Activated naive CD4-positive, alpha-beta T cell treated with anti-CD3 and anti-CD28 coated beads for 36 hours (primary cell): ENCODE data around the gene RBM39. TPM values are rescaled to one million over a fixed set of nuclear protein-coding genes. Genes with fewer than 3 reads are reported as not detected.

ENCODE experiments used
- CTCF ChIA-PET: fragments of 350-600 bp; sonication (Branson Sonifier 250); formaldehyde crosslinking; loops from one replicate; lab custom pipeline; 2021; ENCODE audit warnings: antibody characterized with exemption; lab: Charles Lee
- DNase-seq: peaks from one replicate; pipeline ENCODE4 v3.0.0-alpha.2; 2020
- H3K27ac Mint-ChIP-seq: one replicate; pipeline ENCODE4 v1.8.0; 2021; ENCODE audit warnings: mild to moderate bottlenecking, mixed read lengths
- H3K27me3 Mint-ChIP-seq: one replicate; pipeline ENCODE4 v1.8.0; 2021; ENCODE audit warnings: low read depth, mixed read lengths
- H3K36me3 Mint-ChIP-seq: one replicate; pipeline ENCODE4 v1.8.0; 2021; ENCODE audit warnings: low read depth, mixed read lengths
- H3K4me1 Mint-ChIP-seq: one replicate; pipeline ENCODE4 v1.8.0; 2021; ENCODE audit warnings: low read depth, mixed read lengths
- H3K4me3 Mint-ChIP-seq: one replicate; pipeline ENCODE4 v1.8.0; 2021; ENCODE audit warnings: mild to moderate bottlenecking, moderate library complexity, mixed read lengths
- H3K9me3 Mint-ChIP-seq: one replicate; pipeline ENCODE4 v1.8.0; 2021; ENCODE audit warnings: mixed read lengths
- intact Hi-C: fragments of 100-400 bp; cut with micrococcal nuclease; formaldehyde crosslinking; loops from one replicate; pipeline ENCODE4 v1.15.1; 2023
- total RNA-seq, 2 experiments: library from RNA; stranded (reverse); gene quantifications; one replicate each; pipeline ENCODE4 v1.2.3, GENCODE V29; 2021

RBM39 gene
- total RNA-seq, 2 experiments from 2014 or later, result 297 to 304 TPM

- Mint-ChIP-seq H3K9me3 (no peaks in the 10 kb centered on the region), H3K27me3 (no peaks in the 10 kb centered on the region), H3K36me3 (peaks cover 29% of the 10 kb centered on the region), H3K4me1 (peaks cover 25% of the 10 kb centered on the region), H3K27ac (peak overlapping the region; percentile 100), H3K4me3 (peak overlapping the region; percentile 99)
- CTCF ChIA-PET, result interaction anchor here (0.6 to 3.0 kb wide), 8 partner anchors 21 to 870 kb away, joined by 3 to 16 read pairs (median 4); partner anchors contain the start of genes PHF20 and SCAND1
- peak; percentile 40 for DNase-seq
- intact Hi-C loops, result loop anchor here (1.0 to 5.0 kb wide), 5 partner anchors 45 to 437 kb away; partner anchors contain the start of genes NFS1 and ROMO1
Observed at GRCh38 chr20:35743693-35744491, 1.8 kb upstream of the RBM39 start.

DNA sequence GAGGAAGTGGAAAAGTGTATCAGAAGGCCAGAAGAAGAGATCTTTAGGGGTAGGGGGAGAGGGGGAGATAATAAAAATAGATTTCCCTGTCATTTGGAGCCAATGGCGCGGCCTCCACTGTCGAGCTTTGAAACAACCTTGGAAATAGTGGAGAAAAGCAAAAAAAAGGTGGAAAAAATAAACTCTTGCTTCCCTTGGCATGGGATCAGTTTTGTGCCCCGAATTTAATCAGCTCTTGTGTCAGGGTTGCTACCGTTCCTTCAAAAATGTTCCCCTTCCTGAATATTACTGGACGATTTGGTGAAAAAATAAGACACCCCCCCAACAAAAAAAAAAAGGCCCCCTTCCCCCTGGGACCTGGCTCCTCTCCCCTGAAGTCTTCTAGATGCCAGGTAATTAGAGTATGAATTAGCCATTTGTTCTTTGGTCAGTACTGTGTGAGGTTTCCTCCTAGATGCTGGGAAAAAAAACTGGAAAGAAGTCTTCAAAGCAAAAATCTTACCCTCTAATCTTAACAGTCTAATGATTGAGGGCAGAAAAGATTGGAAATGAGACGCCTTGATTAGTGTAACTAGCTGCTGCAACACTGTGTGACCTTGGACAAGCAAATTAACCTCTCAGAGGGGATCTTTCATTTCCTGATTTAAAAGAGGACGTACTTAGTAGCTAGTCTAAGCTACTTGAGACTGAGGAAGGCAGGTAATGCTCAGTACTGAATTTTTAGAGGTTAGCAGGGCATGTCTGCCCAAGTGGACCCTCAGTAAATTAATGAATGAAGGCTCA is 872 bp upstream of the RBM39 start:
- Mint-ChIP-seq H3K27me3 (no peaks in the 10 kb centered on the region), H3K4me1 (peaks cover 34% of the 10 kb centered on the region), H3K9me3 (no peaks in the 10 kb centered on the region), H3K36me3 (peaks cover 39% of the 10 kb centered on the region), H3K27ac (peak overlapping the region; percentile 100), H3K4me3 (peak overlapping the region; percentile 99)
- DNase-seq, result no peak
- CTCF ChIA-PET, result interaction anchor here (0.6 to 3.0 kb wide), 12 partner anchors 22 to 1318 kb away, joined by 3 to 16 read pairs (median 3); partner anchors contain the start of genes PHF20 and SCAND1
- intact Hi-C loops, result loop anchor here (1.0 to 5.0 kb wide), 10 partner anchors 28 to 651 kb away; partner anchors contain the start of genes CPNE1, NFS1, RBM12 and ROMO1

DNA sequence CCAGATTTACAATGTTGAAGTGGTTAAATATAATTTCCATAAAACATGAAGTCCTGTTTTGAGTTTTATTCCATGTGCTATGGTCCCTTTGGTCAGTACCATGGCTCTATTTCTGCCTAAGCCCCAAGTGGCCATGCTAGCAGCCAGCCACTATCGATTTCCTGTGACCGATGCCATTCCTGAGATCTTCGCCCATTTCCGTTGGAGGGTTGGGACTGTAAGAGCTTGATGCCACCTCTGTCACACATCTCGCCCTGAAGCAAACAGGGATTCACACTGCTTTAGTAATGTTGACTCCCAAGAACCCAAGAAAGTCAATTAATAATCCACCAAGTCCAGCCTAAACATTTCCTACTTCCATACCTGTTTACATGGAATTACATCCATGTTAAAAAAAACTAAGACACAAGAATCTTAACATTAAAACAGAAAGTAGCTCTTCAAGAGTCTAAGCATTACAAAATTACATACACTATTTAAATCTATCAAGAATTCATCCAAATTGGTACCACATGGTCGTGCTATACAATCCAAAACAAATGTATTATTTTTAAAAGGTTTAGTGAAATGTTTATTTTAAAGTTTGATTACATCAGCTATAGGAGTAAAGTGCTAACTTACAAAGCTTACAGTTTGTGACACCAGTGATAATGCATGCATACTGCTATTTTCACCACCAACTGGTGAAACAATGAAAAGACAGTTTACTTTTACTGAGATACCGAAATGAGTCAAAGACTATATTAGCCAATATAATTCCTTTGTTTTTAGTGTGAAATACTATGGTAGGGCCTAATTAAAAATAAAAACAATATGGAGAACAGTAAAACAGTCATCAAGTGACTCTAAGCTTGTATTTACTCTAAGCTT is 2.5 kb downstream of the RBM39 start:
- no peak for DNase-seq
- H3K27me3 Mint-ChIP-seq, result no peaks in the 10 kb centered on the region
- peak overlapping the region; percentile 99 for H3K4me3 Mint-ChIP-seq
- intact Hi-C loops, result loop anchor here (1.0 to 5.0 kb wide), 4 partner anchors 137 to 432 kb away; no protein-coding TSS in a partner anchor
- H3K4me1 Mint-ChIP-seq, result peaks cover 57% of the 10 kb centered on the region
- H3K9me3 Mint-ChIP-seq, result no peaks in the 10 kb centered on the region
- peaks cover 54% of the 10 kb centered on the region for H3K36me3 Mint-ChIP-seq
- CTCF ChIA-PET, result interaction anchor here (0.5 to 1.6 kb wide), 8 partner anchors 9 to 214 kb away, joined by 3 to 6 read pairs (median 4); partner anchors contain the start of gene SCAND1
- peak overlapping the region; percentile 100 for H3K27ac Mint-ChIP-seq

DNA sequence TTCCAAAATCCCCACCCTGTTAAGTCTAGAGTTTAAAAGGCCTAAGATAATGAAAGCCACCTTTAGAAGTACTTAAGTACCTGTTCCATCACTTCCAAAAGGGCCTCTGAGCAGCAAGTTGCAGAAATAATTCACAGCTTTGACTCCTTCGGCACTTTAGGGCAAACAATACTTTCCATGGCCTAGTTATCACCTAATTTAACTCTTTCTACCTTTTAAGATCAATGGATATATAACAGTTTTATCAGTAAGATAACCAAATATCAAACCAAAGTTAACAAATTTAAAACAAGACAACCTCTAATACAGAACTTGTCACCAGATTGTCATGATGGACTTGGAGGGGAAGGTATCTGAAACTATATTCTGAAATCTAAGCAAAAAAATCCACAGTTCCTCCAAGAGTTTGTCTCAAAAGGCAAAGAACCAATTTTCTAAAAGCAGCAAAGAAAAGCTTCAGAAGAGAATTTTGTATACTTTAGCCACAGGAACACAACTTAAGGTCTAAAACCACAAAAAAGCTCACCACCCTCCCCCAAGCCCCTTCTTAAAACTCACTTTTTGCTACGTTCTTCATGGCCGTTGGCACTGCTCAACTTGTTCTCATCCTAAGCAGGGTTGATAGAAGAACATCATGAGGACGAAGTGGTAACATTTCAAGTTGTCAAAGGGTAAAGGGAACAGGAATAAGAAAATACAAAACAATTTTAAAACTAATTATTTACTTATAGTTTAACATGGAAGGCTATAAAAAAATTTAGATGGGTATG is 3.5 kb downstream of the RBM39 start:
- H3K27ac Mint-ChIP-seq, result peak overlapping the region; percentile 79
- no peak for DNase-seq
- no peaks in the 10 kb centered on the region for H3K9me3 Mint-ChIP-seq
- H3K36me3 Mint-ChIP-seq, result peaks cover 63% of the 10 kb centered on the region
- H3K27me3 Mint-ChIP-seq, result no peaks in the 10 kb centered on the region
- intact Hi-C loops, result loop anchor here (1.0 kb wide), 1 partner anchor 146 kb away; no protein-coding TSS in a partner anchor
- H3K4me3 Mint-ChIP-seq, result peak overlapping the region; percentile 61
- CTCF ChIA-PET, result interaction anchor here (1.6 kb wide), 1 partner anchor 215 kb away, joined by 3 read pairs; the partner anchor contains the start of gene SCAND1
- peaks cover 57% of the 10 kb centered on the region for H3K4me1 Mint-ChIP-seq

DNA sequence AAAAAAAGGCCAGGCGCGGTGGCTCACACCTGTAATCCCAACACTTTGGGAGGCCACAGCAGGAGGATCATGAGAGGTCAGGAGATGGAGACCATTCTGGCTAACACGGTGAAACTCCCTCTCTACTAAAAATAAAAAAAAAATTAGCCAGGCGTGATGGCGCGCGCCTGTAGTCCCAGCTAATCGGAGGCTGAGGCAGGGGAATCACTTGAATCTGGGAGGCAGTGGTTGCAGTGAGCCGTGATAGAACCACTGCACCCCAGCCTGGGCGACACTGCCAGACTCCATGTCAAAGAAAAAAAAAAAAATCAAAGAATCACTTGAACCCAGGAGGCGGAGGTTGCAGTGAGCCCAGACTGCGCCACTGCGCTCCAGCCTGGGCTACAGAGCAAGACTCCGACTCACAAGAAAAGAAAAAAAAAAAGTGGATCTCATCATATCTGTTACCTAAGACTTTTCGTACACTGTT is 4.2 kb downstream of the RBM39 start:
- peak overlapping the region; percentile 61 for H3K4me3 Mint-ChIP-seq
- intact Hi-C loops, result no loop called here
- H3K27ac Mint-ChIP-seq, result peak overlapping the region; percentile 79
- H3K4me1 Mint-ChIP-seq, result peaks cover 61% of the 10 kb centered on the region
- no peak for DNase-seq
- H3K9me3 Mint-ChIP-seq, result no peaks in the 10 kb centered on the region
- H3K36me3 Mint-ChIP-seq, result peaks cover 70% of the 10 kb centered on the region
- CTCF ChIA-PET, result no interaction called here
- H3K27me3 Mint-ChIP-seq, result no peaks in the 10 kb centered on the region

DNA sequence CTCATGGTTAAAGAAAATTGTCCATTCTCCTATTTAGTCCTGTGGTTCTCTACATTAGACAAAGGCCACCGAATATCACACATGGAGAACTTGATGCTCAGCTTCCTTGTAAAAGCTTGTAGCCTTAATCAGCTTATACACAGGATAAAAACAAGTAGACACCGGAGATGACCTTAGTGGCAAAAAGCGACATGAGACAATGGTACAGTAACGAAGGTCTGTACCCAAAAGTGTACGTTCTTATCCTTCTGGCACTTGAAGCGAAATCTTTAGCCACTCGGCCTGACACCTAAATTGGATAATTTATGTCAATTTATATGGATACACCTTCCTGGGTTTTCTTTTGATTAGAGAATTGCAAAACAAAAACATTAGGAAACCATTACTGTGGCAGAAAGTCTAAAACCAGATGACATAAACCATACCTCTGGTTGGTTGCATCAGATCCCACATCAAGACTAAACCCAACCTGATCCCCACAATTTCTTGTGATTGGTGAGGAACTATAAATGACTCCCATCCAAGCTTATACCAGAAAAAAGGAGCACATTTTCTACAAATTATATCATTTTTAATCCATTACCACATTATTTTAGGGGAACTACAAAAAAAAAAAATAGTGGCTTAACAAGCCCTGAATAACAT is 6.1 kb downstream of the RBM39 start:
- no peaks in the 10 kb centered on the region for H3K9me3 Mint-ChIP-seq
- peaks cover 71% of the 10 kb centered on the region for H3K4me1 Mint-ChIP-seq
- intact Hi-C loops, result no loop called here
- DNase-seq, result no peak
- CTCF ChIA-PET, result no interaction called here
- H3K4me3 Mint-ChIP-seq, result peak overlapping the region; percentile 36
- no peaks in the 10 kb centered on the region for H3K27me3 Mint-ChIP-seq
- peaks cover 63% of the 10 kb centered on the region for H3K36me3 Mint-ChIP-seq
- H3K27ac Mint-ChIP-seq, result peak overlapping the region; percentile 61

- H3K36me3 Mint-ChIP-seq, result peaks cover 58% of the 10 kb centered on the region
- CTCF ChIA-PET, result interaction anchor here (0.8 to 1.3 kb wide), 3 partner anchors 24 to 149 kb away, joined by 3 to 5 read pairs (median 4); no protein-coding TSS in a partner anchor
- no peaks in the 10 kb centered on the region for H3K27me3 Mint-ChIP-seq
- no peaks in the 10 kb centered on the region for H3K9me3 Mint-ChIP-seq
- intact Hi-C loops, result no loop called here
- no peak for DNase-seq
- peak overlapping the region; percentile 78 for H3K27ac Mint-ChIP-seq
- H3K4me3 Mint-ChIP-seq, result no peak overlapping the region
- H3K4me1 Mint-ChIP-seq, result peaks cover 71% of the 10 kb centered on the region
Observed at GRCh38 chr20:35734777-35735649, 7.0 kb downstream of the RBM39 start.

- Mint-ChIP-seq H3K36me3 (peaks cover 58% of the 10 kb centered on the region), H3K27ac (peak overlapping the region; percentile 78), H3K9me3 (no peaks in the 10 kb centered on the region), H3K27me3 (no peaks in the 10 kb centered on the region), H3K4me1 (peaks cover 72% of the 10 kb centered on the region), H3K4me3 (peak overlapping the region; percentile 1)
- no peak for DNase-seq
- CTCF ChIA-PET, result interaction anchor here (1.0 to 1.3 kb wide), 2 partner anchors 23 to 150 kb away, joined by 3 to 4 read pairs; no protein-coding TSS in a partner anchor
- intact Hi-C loops, result no loop called here
Observed at GRCh38 chr20:35734374-35734773, 7.7 kb downstream of the RBM39 start.

DNA sequence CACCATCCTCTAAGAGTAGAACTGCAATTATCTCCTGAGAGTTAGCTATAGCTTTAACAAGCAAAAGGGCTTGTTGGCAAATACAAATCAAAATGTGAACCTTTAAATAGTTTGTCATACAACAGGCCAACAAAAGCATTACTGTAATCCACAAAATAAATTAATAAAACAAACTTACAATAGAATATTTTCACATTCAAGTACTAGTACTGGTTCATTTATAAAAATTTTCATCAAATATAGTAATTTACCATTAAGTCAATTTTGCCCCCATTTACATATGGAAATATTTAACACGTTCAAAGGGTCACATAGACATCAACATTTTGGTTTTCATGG is 9.4 kb downstream of the RBM39 start:
- H3K4me3 Mint-ChIP-seq, result no peak overlapping the region
- H3K9me3 Mint-ChIP-seq, result no peaks in the 10 kb centered on the region
- no peak overlapping the region for H3K27ac Mint-ChIP-seq
- CTCF ChIA-PET, result no interaction called here
- intact Hi-C loops, result no loop called here
- no peaks in the 10 kb centered on the region for H3K27me3 Mint-ChIP-seq
- H3K36me3 Mint-ChIP-seq, result peaks cover 47% of the 10 kb centered on the region
- peaks cover 59% of the 10 kb centered on the region for H3K4me1 Mint-ChIP-seq
- DNase-seq, result no peak
